T-helper 2 cell treated with Interferon-gamma antibody and Interleukin-4, amounts not matched to agents 100 ng/mL and 5 ng/mL, for 36 hours (primary cell): Measurements from ENCODE around the gene IER5L. TPM values are rescaled to one million over a fixed set of nuclear protein-coding genes. Genes with fewer than 3 reads are reported as not detected.

ENCODE experiments used
- intact Hi-C: fragments of 100-400 bp; cut with micrococcal nuclease; formaldehyde crosslinking; loops from one replicate; pipeline ENCODE4 v1.15.1; 2023
- total RNA-seq: library from RNA; stranded (reverse); gene quantifications from 2 replicates; pipeline ENCODE4 v1.2.3, GENCODE V29; 2022

IER5L gene
- total RNA-seq, 1 donor from 2014 or later, result 4.5 TPM

DNA sequence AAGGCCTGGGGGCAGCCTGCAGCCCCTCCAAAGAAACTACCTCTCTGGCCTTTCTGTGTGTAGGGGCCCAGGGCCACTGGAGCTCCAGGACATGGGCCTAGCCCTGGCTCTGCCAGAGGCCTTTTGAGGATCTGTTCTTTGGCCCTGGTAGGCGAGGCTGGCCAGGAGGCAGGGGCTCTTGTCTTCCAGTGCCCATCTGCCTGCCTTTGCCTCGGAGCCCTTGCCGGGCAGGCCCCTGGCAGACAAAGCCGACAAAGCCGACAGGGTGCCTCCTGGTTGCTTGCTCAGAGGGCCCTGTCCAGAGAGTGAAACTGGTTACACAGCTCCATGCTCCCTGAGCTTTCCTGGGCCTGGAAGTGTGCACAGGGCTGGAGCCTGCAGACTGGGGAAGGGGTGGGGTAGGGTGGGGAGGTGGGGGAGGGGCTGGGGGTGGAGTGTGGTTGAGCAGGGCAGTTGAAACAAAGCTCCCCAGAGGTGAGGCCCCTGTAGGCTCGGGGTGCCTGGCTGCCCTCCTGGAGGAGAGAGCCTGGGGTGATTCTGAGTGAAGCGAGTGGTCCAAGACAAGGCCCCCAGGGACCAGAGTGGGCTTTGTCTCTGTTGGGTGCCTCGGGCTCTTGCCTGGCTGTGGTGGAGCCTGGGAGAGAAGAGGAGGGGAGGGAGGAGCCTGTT is 37.5 kb downstream of the IER5L start:
- intact Hi-C loops, result loop anchor here (1.0 to 2.0 kb wide), 2 partner anchors 348 to 470 kb away; no protein-coding TSS in a partner anchor

DNA sequence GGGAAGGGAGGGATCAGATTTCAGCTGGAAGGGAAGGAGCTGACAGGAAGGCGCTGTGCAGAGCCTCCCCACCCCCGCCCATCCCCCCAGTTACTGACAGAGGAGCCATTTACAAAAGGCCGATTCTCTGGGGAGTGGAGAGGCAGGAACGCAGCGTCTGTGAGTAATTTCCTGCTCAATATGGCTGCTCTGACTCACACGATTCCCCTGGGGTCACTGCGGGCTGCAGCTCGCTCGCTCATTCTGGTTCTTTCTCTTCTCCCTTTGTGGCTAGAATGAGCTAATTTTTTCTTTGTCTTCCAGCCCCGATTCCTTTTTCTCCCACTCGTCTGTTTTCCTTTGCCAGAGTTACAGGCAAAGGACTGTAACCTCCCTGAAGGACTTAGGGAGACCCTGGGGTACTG is 38.1 kb downstream of the IER5L start:
- intact Hi-C loops, result loop anchor here (1.0 to 2.0 kb wide), 4 partner anchors 34 to 484 kb away; no protein-coding TSS in a partner anchor

DNA sequence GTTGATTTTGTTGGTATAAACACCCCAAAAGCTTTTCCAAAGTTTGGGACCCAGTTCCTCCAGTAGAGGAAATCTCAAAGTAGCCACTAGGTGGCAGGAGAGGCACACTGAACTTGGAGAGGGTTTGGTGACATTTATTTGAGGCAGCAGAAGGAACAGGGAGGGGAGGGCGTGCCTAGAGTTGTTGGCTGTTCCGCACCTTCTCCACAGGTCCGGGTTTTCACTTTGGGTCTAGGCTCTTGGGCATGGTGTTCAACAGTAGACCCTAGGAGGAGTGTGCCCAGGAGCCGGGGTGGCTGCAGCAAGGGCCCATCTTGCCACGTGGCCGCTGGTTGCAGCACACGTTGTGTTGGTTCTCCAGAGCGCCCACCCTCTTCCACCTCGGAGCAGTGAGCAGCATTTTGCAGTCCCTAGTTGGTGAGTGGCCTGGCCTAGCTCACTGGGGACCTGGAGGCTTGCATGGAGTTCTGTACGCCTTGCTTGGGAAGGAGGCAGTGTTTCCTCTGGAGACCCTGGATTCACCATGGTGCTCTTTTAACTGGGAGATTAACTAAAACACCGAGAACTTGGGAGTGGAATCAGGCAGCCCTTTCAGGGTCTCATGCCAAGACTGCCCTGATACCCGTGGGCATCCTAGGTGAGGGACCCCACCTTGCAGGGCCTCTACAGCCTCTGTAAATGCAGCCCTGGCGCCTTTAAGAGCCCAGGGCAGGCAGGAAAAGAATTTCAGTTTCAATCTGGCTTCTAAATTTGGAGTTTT is 38.6 kb downstream of the IER5L start:
- intact Hi-C loops, result loop anchor here (1.0 kb wide), 2 partner anchors 35 to 485 kb away; no protein-coding TSS in a partner anchor

DNA sequence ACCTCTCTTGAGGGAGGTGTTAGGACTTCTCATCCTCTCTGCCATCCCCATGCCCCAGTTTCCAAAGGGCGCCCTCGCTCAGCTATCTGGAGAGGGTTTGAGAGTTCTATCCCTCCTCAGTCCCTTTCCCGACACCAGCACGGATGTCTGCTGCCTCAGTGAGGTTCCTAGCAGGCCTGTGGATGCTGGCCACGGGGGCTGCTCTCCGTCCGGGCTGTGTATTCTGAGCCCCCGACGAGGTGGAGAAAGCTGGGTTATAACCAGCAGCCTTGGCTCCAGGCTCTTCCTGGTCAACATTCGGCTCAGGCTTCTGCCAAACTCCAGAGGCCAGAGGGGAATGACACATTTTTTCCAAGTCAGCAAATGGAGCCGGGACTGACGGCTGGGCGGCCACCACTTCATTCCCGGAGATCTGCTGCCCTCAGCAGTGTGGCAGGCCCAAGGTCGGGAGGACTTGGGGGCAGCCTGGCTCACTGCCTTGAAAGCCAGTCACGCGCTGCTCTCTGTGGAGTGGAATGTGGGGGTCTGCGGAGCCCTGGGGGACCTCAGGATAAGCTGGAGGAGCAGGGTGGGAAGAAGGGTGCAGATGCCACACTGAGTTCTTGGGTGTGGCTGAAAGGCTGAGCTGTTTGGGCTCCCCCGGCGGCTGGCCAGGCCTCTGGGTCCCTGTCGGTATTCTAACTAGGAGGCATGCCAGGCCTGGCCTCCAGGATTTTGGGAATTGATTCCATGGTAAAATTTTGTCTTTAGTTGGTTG is 39.4 kb downstream of the IER5L start:
- intact Hi-C loops, result loop anchor here (1.0 kb wide), 2 partner anchors 36 to 486 kb away; no protein-coding TSS in a partner anchor

DNA sequence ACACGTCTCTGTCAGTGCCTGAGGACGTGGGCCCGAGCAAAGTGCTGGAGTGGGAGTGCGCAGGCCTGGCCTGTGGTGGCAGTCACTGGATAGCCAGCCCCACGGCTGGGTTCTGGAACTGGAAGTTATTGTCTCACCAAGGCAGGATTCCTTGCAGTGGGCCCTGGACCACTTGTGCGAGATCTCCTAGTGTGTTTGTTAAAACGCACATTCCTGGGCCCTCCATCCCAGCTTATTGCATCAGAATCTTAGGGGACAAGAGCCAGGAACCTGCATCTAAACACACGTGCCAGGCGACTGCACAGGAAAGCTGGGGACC is 40.0 kb downstream of the IER5L start:
- intact Hi-C loops, result no loop called here

DNA sequence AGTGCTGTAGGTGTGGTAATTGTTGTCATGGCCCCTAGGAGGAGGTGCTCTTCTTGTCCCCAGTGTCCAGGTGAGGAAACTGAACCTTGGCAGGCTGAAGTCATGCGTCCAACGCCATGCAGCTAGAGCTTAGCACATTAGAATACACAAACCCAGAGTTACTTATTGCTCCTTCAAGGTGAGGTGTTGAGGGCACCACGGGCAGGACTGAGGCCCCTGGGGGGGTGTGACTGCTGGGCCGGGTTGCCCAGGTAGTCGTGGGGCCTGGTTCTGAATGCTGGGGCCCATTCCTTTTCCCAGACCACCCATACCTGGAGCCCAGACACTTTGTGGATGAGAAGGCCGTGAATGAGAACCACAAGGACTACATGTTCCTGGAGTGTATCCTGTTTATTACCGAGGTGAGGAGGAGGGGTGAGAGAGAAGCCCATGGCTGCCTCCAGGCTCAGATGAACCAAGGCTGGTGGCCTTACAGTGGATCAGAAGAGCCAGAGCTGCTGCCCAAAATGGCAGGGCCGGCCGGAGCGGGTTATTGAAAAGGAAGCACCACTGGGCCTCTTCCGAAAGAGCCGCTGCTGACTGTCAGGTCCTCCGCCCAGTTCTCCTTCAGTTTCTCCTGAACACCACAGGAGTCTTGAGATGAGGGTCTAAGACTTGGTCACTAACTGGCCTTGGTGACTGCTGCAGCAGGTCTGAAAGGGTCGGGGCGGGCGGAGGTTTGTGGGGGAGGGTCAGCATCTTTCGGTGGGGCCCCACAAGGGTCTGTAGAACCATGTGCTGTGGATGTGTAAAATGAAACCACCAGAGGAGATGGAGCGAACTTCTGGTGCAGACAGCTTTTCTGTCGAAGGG is 40.5 kb downstream of the IER5L start:
- intact Hi-C loops, result no loop called here

DNA sequence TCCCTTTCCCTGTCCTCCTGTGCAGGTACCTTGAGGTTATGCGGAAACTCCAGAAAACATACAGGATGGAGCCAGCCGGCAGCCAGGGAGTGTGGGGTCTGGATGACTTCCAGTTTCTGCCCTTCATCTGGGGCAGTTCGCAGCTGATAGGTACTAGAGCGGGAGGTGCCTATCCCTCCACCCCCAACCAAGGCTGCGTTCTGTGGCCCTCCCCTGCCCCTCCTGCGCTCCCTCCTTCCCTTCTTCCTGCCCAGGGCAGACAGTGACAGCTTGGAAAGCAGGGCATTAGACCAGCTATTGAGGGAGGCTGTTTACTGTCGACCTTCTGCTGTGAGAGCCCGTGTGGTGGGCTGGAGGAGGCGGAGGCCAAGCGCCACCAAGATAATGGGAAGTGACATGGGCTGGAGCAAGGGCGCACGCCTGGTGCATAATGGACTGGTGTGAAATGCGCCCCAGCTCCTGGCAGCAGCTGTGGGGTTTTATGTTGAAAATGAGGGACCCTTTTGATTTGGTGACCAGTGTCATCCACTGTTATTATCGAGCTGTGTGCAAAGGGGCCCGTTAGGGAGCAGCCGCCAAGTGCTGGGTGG is 41.5 kb downstream of the IER5L start:
- intact Hi-C loops, result no loop called here

DNA sequence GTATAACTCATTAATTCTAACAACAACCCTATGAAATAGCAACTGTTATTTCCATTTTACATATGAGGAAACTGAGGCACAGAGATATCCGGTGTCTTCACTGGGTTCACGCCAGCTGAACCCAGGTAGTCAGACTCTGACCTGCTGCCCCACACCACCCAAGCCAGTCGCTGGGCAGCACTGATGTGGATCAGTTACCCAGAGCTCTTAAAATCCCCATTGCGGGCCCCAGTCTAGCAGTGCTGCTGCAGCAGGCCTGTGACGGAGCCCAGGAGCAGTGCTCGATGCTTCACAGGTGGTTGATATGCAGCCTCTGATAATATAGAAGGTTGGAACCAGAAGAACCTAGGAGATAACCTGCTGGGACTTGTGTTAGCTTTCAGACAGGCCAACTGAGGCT is 42.6 kb downstream of the IER5L start:
- intact Hi-C loops, result no loop called here

DNA sequence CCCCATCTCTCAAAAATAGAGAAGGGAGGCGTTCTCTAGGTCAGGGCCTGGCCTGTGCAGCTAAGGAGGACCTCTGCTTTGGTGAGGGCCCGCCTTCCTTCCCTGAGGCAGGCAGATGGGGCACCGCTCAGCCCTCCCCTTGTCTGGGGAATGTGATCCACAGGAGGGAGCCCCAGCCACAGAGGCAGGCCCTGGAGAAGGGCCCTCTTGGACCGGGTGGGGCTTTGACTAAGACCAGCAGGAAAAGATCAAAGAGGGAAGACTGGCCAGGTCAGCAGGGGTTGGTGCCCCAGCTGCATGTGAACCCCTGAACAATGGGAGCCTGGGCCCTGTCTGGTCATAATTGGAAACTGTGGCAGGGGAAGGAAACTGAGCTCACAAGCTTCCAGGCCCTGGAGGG is 45.0 kb downstream of the IER5L start:
- intact Hi-C loops, result no loop called here

DNA sequence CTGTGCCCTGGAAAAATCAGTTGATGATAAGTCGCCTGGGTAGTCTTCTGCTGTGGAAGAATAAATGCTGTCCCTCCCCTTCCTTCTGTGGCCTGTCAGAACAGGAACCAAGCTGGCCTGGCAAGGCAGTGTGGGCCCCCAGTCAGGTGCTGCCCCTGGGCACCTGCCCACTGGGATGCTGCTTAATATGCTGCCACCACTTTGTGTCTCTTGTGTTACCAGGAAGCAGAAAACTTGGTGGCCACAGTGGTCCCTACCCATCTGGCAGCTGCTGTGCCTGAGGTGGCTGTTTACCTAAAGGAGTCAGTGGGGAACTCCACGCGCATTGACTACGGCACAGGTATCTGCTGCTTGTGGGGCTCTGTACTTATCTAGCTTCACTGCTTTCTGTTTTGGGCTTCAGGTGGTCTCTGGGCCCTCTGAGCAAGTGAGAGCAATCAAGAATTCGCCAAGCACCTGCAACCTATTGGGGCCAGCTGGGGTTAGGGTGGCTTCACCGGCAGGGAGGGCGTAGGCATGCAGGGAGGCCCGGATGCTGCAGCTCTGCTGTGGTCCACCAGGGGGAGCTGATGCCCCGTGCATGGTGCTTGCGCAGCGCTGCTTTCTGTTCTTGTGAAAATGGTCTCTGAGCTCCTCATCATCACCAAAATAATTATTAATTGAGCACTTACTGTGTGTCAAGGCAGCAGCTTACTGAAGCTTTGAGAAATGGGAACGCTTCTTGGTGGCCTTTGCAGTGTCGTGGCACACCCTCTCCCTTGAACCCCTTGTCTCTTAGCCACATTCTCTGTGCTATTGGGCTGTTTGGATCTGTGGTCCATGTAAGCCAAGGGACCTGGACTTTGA is 46.5 kb downstream of the IER5L start:
- intact Hi-C loops, result loop anchor here (2.0 kb wide), 1 partner anchor 653 kb away; no protein-coding TSS in a partner anchor

DNA sequence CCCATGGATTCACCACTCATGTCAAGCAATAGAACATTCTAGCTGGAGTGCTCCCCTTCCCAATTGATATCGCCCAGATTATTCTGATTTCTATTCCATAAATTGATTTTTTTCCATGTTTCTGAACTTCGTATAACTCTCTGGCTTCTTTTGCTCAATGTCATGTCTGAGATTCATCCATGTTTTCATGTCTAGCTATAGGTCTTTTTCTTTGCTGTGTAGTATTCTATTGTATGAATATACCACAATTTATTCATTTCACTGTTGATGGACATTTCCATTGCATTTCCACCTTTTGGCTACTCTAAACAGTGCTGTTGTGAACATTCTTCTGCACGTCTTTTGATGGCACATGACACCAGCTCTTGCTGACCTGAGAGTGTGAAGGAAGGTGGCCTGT is 47.3 kb downstream of the IER5L start:
- intact Hi-C loops, result loop anchor here (2.0 kb wide), 1 partner anchor 654 kb away; no protein-coding TSS in a partner anchor

DNA sequence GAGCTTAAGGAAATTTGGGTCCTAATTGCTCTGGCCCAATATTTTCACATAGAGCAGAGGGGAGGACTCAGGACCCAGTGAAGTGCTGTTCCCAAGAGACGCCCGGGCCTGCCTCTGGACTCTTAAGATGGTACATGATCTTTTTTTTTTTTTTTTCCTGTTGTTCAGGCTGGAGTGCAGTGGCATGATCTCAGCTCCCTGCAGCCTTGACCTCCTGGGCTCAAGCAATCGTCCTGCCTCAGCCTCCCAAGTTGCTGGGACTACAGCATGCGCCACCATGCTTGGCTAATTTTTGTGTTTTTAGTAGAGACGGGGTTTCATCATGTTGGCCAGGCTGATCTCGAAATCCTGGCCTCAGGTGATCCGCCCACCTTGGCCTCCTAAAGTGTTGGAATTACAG is 47.8 kb downstream of the IER5L start:
- intact Hi-C loops, result loop anchor here (2.0 kb wide), 1 partner anchor 655 kb away; no protein-coding TSS in a partner anchor

DNA sequence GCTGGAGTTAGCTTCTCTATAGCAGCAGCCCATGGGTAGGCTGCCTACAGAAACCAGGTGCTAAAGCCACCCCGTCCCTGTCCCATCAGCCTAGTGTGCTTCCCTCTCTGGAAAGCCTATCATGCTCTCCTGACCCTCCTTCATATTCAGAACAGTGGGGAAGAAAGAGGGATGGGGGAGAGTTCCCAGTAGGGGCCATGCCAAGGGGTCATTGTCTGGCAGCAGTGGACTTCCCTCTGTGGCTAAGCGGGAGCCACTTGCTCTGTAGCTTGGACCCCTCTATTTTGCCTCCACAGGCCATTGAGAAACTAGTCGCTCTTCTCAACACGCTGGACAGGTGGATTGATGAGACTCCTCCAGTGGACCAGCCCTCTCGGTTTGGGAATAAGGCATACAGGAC is 49.4 kb downstream of the IER5L start:
- intact Hi-C loops, result no loop called here

DNA sequence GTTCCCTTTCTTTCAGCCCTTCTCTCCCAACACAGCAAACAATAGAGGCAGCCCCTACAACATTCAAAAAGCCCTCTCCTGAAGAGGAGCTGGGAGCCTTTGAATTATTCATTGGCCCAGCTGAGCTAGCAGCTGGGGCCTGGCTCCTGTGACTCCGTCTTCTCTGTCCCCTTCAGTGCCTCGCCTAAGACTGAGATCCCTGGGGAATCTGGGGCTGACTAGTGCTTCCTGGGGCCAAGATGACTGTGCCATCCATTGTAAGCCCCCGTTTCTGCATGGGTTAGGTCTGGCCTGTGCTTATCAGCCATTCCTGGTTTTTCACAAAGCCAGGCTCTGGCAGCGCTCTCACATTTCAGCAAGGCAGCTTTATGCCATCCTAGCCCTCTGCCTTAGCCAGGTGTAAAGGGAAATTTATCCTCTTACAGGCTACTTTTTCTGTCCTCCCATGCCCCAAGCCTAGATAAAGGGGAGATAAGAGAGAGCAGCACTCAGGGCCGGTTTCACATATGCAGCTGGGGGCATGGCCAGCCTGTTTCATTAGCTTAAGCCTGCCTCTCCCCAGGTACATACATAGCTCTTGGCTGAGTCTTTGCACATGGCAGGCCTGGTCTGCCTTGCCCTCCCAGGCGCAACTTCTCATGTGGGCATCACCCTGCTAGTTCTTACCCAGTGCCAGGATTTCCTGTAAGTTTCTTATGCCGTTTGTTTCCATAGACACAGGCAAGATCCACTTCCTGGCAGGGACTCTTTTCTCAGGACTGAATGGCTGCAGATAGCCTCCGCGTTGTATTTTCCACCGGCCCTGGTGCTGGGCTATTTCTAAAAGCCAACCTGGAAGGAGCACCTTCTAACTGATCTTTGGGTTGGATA is 51.1 kb downstream of the IER5L start:
- intact Hi-C loops, result no loop called here
